Right lobe of liver (tissue), 4 donors: ENCODE data around the gene CAP2.

Experiments
- POLR2A ChIP-seq: fragments of 450-650 bp; IDR thresholded peaks from one replicate; pipeline ENCODE4 v1.6.1; 2017; ENCODE audit warnings: antibody characterized with exemption, mild to moderate bottlenecking
- TF ChIP-seq, protein P1 (sequence below), 4 donors: fragments of 200-600 bp in 3 of 4; fragments of 450-650 bp in 1 of 4; IDR thresholded peaks; one replicate each; pipeline versions ENCODE4 v1.5.1 to v1.8.0; 2016 to 2022; ENCODE audit warnings: antibody characterized with exemption in 4 of 4, mild to moderate bottlenecking in 2 of 4
- donor health status: DM: no; HTN: no; CAD: no.
- donor health status: DM: no; HTN: no; CAD: no.
- donor health status: DM: no; HTN: yes; CAD: no.

DNA sequence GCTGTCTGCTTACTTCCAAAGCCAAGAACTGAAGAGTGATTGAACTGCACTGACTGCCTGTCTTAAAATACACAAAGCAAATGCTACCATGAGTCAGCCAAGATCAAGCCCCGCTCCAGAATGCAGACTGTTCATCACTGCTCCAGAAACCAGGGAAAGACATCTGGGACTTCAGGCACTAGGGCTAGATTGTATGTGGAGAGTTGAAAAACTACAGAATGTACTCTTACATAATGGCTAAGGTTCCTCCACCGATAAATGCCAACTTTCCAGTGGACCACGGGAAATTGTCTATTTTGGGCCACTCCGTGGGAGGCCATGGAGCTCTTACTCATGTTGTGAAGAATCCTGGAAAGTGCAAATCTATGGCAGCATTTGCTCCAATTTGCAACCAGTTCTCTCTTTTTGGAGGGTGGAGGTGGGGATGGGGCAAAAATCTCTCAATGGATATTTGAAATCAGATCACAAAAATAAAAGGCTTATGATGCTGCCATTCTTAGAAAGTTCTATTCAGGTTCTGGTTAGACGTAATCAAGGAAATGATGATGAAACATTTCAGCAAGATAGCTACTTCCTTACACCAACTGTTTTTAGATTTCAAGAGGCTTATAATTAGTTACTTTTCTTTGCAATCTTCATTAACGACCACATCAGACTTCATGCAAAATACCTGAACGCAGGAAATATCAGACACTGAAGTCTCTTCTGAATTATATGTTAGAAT, 11.8 kb upstream of the CAP2 start:
- TF ChIP-seq, protein P1, sequence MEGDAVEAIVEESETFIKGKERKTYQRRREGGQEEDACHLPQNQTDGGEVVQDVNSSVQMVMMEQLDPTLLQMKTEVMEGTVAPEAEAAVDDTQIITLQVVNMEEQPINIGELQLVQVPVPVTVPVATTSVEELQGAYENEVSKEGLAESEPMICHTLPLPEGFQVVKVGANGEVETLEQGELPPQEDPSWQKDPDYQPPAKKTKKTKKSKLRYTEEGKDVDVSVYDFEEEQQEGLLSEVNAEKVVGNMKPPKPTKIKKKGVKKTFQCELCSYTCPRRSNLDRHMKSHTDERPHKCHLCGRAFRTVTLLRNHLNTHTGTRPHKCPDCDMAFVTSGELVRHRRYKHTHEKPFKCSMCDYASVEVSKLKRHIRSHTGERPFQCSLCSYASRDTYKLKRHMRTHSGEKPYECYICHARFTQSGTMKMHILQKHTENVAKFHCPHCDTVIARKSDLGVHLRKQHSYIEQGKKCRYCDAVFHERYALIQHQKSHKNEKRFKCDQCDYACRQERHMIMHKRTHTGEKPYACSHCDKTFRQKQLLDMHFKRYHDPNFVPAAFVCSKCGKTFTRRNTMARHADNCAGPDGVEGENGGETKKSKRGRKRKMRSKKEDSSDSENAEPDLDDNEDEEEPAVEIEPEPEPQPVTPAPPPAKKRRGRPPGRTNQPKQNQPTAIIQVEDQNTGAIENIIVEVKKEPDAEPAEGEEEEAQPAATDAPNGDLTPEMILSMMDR (IDR thresholded peaks at IDR 0.05) = no peak
- no peak for TF ChIP-seq POLR2A
